Testis (tissue), 2 donors: ENCODE data around the gene PTPRG.

ENCODE experiments used
- POLR2A ChIP-seq: fragments of 450-650 bp; IDR thresholded peaks from one replicate; pipeline ENCODE4 v1.6.1; 2017; ENCODE audit warnings: antibody characterized with exemption, mild to moderate bottlenecking, moderate library complexity
- TF ChIP-seq, protein P1 (sequence below), 3 experiments: fragments of 450-650 bp in 2 of 3; fragments of 200-600 bp in 1 of 3; sonication (generic) in 1 of 3; IDR thresholded peaks; one replicate each; pipeline ENCODE4 v1.5.1; 2016 to 2019; ENCODE audit warnings: antibody characterized with exemption in 3 of 3, mild to moderate bottlenecking in 2 of 3, moderate library complexity in 1 of 3

- TF ChIP-seq, protein P1, sequence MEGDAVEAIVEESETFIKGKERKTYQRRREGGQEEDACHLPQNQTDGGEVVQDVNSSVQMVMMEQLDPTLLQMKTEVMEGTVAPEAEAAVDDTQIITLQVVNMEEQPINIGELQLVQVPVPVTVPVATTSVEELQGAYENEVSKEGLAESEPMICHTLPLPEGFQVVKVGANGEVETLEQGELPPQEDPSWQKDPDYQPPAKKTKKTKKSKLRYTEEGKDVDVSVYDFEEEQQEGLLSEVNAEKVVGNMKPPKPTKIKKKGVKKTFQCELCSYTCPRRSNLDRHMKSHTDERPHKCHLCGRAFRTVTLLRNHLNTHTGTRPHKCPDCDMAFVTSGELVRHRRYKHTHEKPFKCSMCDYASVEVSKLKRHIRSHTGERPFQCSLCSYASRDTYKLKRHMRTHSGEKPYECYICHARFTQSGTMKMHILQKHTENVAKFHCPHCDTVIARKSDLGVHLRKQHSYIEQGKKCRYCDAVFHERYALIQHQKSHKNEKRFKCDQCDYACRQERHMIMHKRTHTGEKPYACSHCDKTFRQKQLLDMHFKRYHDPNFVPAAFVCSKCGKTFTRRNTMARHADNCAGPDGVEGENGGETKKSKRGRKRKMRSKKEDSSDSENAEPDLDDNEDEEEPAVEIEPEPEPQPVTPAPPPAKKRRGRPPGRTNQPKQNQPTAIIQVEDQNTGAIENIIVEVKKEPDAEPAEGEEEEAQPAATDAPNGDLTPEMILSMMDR (IDR thresholded peaks at IDR 0.05), result no peak
- no peak for TF ChIP-seq POLR2A
Observed at GRCh38 chr3:61826161-61826560, 264.8 kb downstream of the PTPRG start.
